Glutamatergic neuron (in vitro differentiated cells): ENCODE measurements around the gene COX8A. TPM values are rescaled to one million over a fixed set of nuclear protein-coding genes. Genes with fewer than 3 reads are reported as not detected.
A peak's percentile ranks its signal among the peaks of the same experiment; 100 is the strongest.

ENCODE experiments used
- DNase-seq: peaks from one replicate; pipeline ENCODE4 v3.0.0; 2022
- H3K27ac Mint-ChIP-seq: one replicate; pipeline ENCODE4 v1.8.0; 2020; ENCODE audit warnings: mild to moderate bottlenecking, mixed read lengths, inconsistent platforms; ENCODE audit not compliant: unreplicated experiment
- H3K27me3 Mint-ChIP-seq: one replicate; pipeline ENCODE4 v1.8.0; 2020; ENCODE audit warnings: mild to moderate bottlenecking, moderate library complexity, mixed read lengths, inconsistent platforms; ENCODE audit not compliant: unreplicated experiment
- H3K36me3 Mint-ChIP-seq: one replicate; pipeline ENCODE4 v1.8.0; 2020; ENCODE audit warnings: mild to moderate bottlenecking, mixed read lengths, inconsistent platforms; ENCODE audit not compliant: unreplicated experiment
- H3K4me1 Mint-ChIP-seq: one replicate; pipeline ENCODE4 v1.8.0; 2020; ENCODE audit warnings: mild to moderate bottlenecking, low read depth, mixed read lengths, inconsistent platforms; ENCODE audit not compliant: unreplicated experiment
- H3K4me3 Mint-ChIP-seq: one replicate; pipeline ENCODE4 v1.8.0; 2020; ENCODE audit warnings: mild to moderate bottlenecking, mixed read lengths, inconsistent platforms; ENCODE audit not compliant: unreplicated experiment
- H3K9me3 Mint-ChIP-seq: one replicate; pipeline ENCODE4 v1.8.0; 2020; ENCODE audit warnings: mild to moderate bottlenecking, moderate library complexity, mixed read lengths, inconsistent platforms; ENCODE audit not compliant: unreplicated experiment
- CTCF ChIP-seq: fragments of 200-600 bp; sonication (generic); IDR thresholded peaks from one replicate; pipeline ENCODE4 v1.5.0; 2021; ENCODE audit not compliant: partially characterized antibody, unreplicated experiment
- total RNA-seq: library from RNA; stranded (reverse); fragmentation: NEBNext Ultra II Directional; extraction: Animal tissue kit (Norgen Biotek cat#: 25700); gene quantifications from one replicate; pipeline ENCODE4 v1.2.1, GENCODE V29; 2021; ENCODE audit not compliant: unreplicated experiment

Gene COX8A
- total RNA-seq, 1 donor from 2014 or later: 289 TPM

DNA sequence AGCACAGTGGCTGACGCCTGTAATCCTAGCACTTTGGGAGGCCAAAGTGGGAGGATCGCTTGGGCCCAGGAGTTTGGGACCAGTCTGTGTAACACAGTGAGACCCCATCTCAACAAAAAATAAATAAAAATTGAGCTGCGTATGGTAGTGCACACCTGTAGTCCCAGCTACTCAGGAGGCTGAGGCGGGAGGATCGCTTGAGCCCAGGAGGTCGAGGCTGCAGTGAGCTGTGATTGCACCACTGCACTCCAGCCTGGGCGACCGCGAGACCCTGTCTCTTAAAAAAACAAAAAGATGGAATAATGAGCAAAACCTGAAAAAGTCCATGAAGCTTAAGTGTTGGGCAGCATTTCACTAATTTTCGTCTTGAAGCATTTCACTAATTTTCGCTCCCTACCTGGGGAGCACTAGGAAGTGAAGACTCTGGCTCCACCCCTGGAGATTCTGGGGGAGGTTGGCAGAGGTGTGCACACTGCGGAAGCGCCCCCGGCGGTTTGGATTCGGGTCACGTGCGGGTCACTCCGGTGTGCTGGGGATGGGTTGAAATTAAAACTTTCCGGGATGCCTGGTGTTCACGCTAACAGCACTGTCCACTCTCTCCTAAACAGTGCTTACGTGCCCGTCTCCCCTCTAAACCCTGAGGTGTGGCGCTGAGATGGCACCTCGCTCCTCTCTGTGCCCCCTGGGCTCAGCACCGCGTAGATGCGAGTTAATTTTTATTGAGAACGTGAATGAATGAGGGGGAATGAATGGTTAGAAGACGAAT, 36.5 kb upstream of the COX8A start:
- H3K36me3 Mint-ChIP-seq: no peaks in the 10 kb centered on the region
- peaks cover 14% of the 10 kb centered on the region for H3K27me3 Mint-ChIP-seq
- H3K27ac Mint-ChIP-seq: peak overlapping the region; percentile 71
- no peaks in the 10 kb centered on the region for H3K9me3 Mint-ChIP-seq
- peaks cover 8% of the 10 kb centered on the region for H3K4me1 Mint-ChIP-seq
- no peak for TF ChIP-seq CTCF
- peak overlapping the region; percentile 96 for H3K4me3 Mint-ChIP-seq
- DNase-seq: no peak

DNA sequence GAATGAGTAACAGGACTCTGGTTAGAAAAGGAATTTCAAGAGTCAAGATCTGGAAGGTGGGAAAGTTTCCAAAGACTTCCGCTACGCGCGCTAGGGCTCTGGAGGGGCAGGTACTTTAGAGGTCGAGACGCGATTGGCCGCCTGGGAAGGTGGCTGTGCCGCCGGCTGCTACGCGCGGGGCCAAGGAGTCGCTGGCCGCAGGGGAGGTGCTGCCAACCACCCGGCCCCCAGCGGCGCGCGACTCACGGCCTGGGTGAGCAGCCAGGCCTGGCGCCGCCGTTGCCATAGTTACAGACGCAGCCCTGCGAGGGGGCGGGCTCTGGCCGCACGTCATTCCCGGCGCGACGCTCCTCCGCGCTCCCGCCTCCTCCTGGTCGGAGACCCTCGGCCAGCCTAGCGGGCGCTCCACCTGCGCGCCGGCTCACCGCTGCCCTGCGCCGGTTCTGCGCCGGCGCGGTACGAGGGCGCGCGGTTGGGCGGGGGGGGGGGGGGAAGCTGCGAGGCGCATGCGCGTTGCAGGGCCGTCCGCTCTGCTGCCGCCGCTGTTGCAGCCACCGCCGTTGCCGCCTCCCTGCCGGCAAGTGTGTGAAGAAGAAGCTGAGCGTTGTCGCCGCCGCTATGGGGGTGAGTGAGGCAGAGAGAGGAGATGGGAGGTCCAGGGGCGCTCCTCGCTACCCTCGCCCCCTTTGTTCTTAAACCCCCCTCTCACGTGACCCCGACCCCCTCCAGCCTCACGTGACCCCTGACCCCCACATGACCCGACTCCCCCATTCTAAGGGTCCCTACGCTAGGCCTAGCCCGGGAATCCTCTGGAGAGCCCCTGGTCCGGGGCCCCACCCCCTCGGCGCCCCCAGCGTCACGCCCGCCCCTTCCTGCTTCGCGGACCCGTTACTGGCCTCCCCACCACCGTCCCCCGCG, 35.7 kb upstream of the COX8A start, which contains the start of gene NAA40:
Gene NAA40, plus strand, starts transcription at position 524 of the 918 bp plus-strand sequence. Its CDS starts 95 bp downstream, at position 619.
- no peaks in the 10 kb centered on the region for H3K9me3 Mint-ChIP-seq
- peaks cover 12% of the 10 kb centered on the region for H3K4me1 Mint-ChIP-seq
- peak; percentile 96 for DNase-seq
- peak within 1 kb of the TSS; percentile 96 for H3K4me3 Mint-ChIP-seq
- H3K27ac Mint-ChIP-seq: peak within 1 kb of the TSS; percentile 71
- TF ChIP-seq CTCF: no peak
- no peaks in the 10 kb centered on the region for H3K36me3 Mint-ChIP-seq
- peaks cover 11% of the 10 kb centered on the region for H3K27me3 Mint-ChIP-seq

- DNase-seq: no peak
- TF ChIP-seq CTCF: no peak
- Mint-ChIP-seq H3K27me3 (peaks cover 11% of the 10 kb centered on the region), H3K36me3 (no peaks in the 10 kb centered on the region), H3K4me3 (peak overlapping the region; percentile 91), H3K9me3 (no peaks in the 10 kb centered on the region), H3K4me1 (peaks cover 19% of the 10 kb centered on the region), H3K27ac (peak overlapping the region; percentile 60)
Measured at GRCh38 chr11:63939397-63939891, 35.0 kb upstream of the COX8A start.

DNA sequence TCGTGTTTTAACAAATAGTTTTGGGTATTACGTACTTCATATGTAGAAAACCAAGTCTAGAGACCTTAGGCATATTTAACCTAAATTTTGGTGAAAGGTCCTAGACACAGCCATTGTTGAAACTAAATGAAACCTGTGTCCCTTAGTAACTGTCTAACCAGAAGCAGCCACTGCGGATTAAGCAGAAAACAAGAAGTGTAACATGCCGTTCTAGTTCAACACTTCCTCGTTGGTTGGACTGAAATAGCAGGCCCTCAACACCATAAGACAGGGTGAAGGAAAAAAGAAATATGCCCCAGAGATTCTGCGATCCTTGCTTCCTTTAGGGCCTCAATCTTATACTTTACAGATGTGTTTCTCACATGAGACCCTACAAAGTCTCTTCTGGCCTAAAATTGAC, 33.6 kb upstream of the COX8A start:
- no peak overlapping the region for H3K27ac Mint-ChIP-seq
- H3K27me3 Mint-ChIP-seq: peaks cover 8% of the 10 kb centered on the region
- peaks cover 26% of the 10 kb centered on the region for H3K4me1 Mint-ChIP-seq
- no peak for TF ChIP-seq CTCF
- no peaks in the 10 kb centered on the region for H3K9me3 Mint-ChIP-seq
- H3K36me3 Mint-ChIP-seq: no peaks in the 10 kb centered on the region
- no peak for DNase-seq
- peak overlapping the region; percentile 74 for H3K4me3 Mint-ChIP-seq
